A549 (cell line): ENCODE data around the gene ZSCAN20. TPM values are rescaled to one million over a fixed set of nuclear protein-coding genes. Genes with fewer than 3 reads are reported as not detected.

Experiments used
- ATAC-seq, 2 experiments: fragments of 200-7000 bp in 1 of 2; fragments of >200 bp in 1 of 2; cut with Nextera tagmentation in 1 of 2; cut with Tn5 transposase in 1 of 2; 3 replicates each; pipeline versions ENCODE4 v1.8.0 to v1.9.1; 2018 to 2020; ENCODE audit warnings: mild to moderate bottlenecking in 1 of 2, moderate library complexity in 1 of 2
- CTCF ChIA-PET: fragments of 300-600 bp; sonication (Branson Sonifier 250); formaldehyde crosslinking; extraction: SDS; loops from one replicate; lab custom pipeline; 2021; ENCODE audit warnings: antibody characterized with exemption, inconsistent platforms; lab: Yijun Ruan, JAX
- POLR2A ChIA-PET: fragments of 350-600 bp; formaldehyde crosslinking; extraction: SDS; loops from one replicate; lab custom pipeline; 2021; ENCODE audit warnings: antibody characterized with exemption, inconsistent platforms; lab: Yijun Ruan, JAX
- DNase-seq, 2 experiments: peaks; one replicate each; pipeline versions ENCODE4 v3.0.0 to v3.0.0-alpha.2; 2011 to 2016; ENCODE audit warnings: low read depth in 1 of 2, low spot score in 1 of 2
- FAIRE-seq: peaks from 2 replicates; lab custom pipeline; 2011; peaks lifted over from hg19 to GRCh38; lab: Jason Lieb, UNC
- H3K27ac ChIP-seq, 2 experiments: fragments of >200 bp; sonication (Bioruptor Twin); formaldehyde crosslinking; 3 replicates each; pipeline ENCODE4 v1.5.1; 2016 to 2017
- H3K4me1 ChIP-seq: fragments of >200 bp; sonication (Bioruptor Twin); formaldehyde crosslinking; 3 replicates; pipeline ENCODE4 v1.6.1; 2016
- H3K4me2 ChIP-seq: fragments of >200 bp; sonication (Bioruptor Twin); formaldehyde crosslinking; 3 replicates; pipeline ENCODE4 v1.6.1; 2016
- H3K4me3 ChIP-seq: fragments of >200 bp; sonication (Bioruptor Twin); formaldehyde crosslinking; 3 replicates; pipeline ENCODE4 v1.5.1; 2016
- H3K9me3 ChIP-seq: fragments of >200 bp; sonication (Bioruptor Twin); formaldehyde crosslinking; 3 replicates; pipeline ENCODE4 v1.6.1; 2016
- CBX8 ChIP-seq: fragments of 200-600 bp; sonication (generic); IDR thresholded peaks from 2 replicates; pipeline ENCODE4 v1.6.1; 2016
- CHD4 ChIP-seq: fragments of 200-600 bp; sonication (generic); IDR thresholded peaks from 2 replicates; pipeline ENCODE4 v1.6.1; 2016; ENCODE audit warnings: antibody characterized with exemption, mild to moderate bottlenecking, borderline replicate concordance
- EHMT2 ChIP-seq: fragments of 200-600 bp; sonication (generic); IDR thresholded peaks from 2 replicates; pipeline ENCODE4 v1.6.1; 2016; ENCODE audit warnings: antibody characterized with exemption, low read depth, mild to moderate bottlenecking, moderate library complexity
- EP300 ChIP-seq, 2 experiments: fragments of >200 bp; sonication (Bioruptor Twin); formaldehyde crosslinking; IDR thresholded peaks; 2 replicates in 1 of 2; 3 replicates in 1 of 2; pipeline ENCODE4 v1.6.1; 2016 to 2017
- ESRRA ChIP-seq: fragments of 150-350 bp; IDR thresholded peaks from 2 replicates; pipeline ENCODE4 v1.6.1; 2014; ENCODE audit warnings: mild to moderate bottlenecking, low read length, borderline replicate concordance
- FOXS1 ChIP-seq: fragments of 250-450 bp; sonication (Bioruptor Pico); IDR thresholded peaks from 2 replicates; pipeline ENCODE4 v1.5.0; 2020; ENCODE audit warnings: mild to moderate bottlenecking, moderate library complexity
- HOXB13 ChIP-seq: fragments of 250-450 bp; sonication (Bioruptor Pico); IDR thresholded peaks from 2 replicates; pipeline ENCODE4 v1.5.0; 2020; ENCODE audit warnings: low read depth, mild to moderate bottlenecking, moderate library complexity
- HOXB5 ChIP-seq: fragments of 250-450 bp; sonication (Bioruptor Pico); IDR thresholded peaks from 2 replicates; pipeline ENCODE4 v1.5.0; 2020; ENCODE audit warnings: mild to moderate bottlenecking, moderate library complexity
- KDM5A ChIP-seq: fragments of 200-600 bp; sonication (generic); IDR thresholded peaks from 2 replicates; pipeline ENCODE4 v1.6.1; 2016; ENCODE audit warnings: antibody characterized with exemption, mild to moderate bottlenecking
- MAFK ChIP-seq: fragments of 450-650 bp; IDR thresholded peaks from 2 replicates; pipeline ENCODE4 v1.6.1; 2014; ENCODE audit not compliant: partially characterized antibody
- MYC ChIP-seq: IDR thresholded peaks from 2 replicates; pipeline ENCODE4 v1.6.1; 2012; ENCODE audit warnings: mild to moderate bottlenecking, inconsistent platforms, low read length, improper control_type of control experiment, borderline replicate concordance
- NR3C1 ChIP-seq: fragments of >200 bp; sonication (Bioruptor Twin); formaldehyde crosslinking; IDR thresholded peaks from 3 replicates; pipeline ENCODE4 v1.6.1; 2017
- PHF8 ChIP-seq: fragments of 200-600 bp; sonication (generic); IDR thresholded peaks from 2 replicates; pipeline ENCODE4 v1.6.1; 2016; ENCODE audit warnings: low read depth, mild to moderate bottlenecking, antibody characterized with exemption, moderate library complexity, borderline replicate concordance
- RAD21 ChIP-seq, 2 experiments: fragments of >200 bp in 1 of 2; sonication (Bioruptor Twin) in 1 of 2; formaldehyde crosslinking in 1 of 2; IDR thresholded peaks in 1 of 2; conservative IDR thresholded peaks in 1 of 2; 2 replicates in 1 of 2; 3 replicates in 1 of 2; pipeline ENCODE4 v1.6.1; 2012 to 2018; ENCODE audit warnings: inconsistent platforms in 1 of 2
- RARB ChIP-seq: fragments of 250-450 bp; sonication (Bioruptor Pico); IDR thresholded peaks from 2 replicates; pipeline ENCODE4 v1.8.0; 2021; ENCODE audit warnings: mild to moderate bottlenecking, moderate library complexity
- RFX5 ChIP-seq: fragments of 450-650 bp; IDR thresholded peaks from 2 replicates; pipeline ENCODE4 v1.7.1; 2014; ENCODE audit warnings: antibody characterized with exemption, mild to moderate bottlenecking, moderate library complexity
- RNF2 ChIP-seq: fragments of 200-600 bp; sonication (generic); IDR thresholded peaks from 2 replicates; pipeline ENCODE4 v1.6.1; 2016; ENCODE audit warnings: low read depth, mild to moderate bottlenecking, antibody characterized with exemption, moderate library complexity, borderline replicate concordance
- TP53 ChIP-seq: fragments of 250-450 bp; sonication (Bioruptor Pico); IDR thresholded peaks from 2 replicates; pipeline ENCODE4 v1.5.0; 2021; ENCODE audit warnings: mild to moderate bottlenecking, moderate library complexity
- ZFP36 ChIP-seq: fragments of 450-650 bp; IDR thresholded peaks from 2 replicates; pipeline ENCODE4 v1.6.1; 2014; ENCODE audit warnings: borderline replicate concordance; ENCODE audit not compliant: partially characterized antibody
- WGBS: methylation state at CpG from one replicate; pipeline ENCODE4 v1.1.6; 2017; ENCODE audit errors: missing lambda C conversion rate; 5-methylcytosine and 5-hydroxymethylcytosine counted together
- polyA plus RNA-seq, 4 experiments: library from polyadenylated mRNA; depleted of rRNA in 3 of 4; stranded (reverse); fragments of >200 nt; fragmentation: RNase III in 1 of 4; extraction: RNeasy Plus Mini Kit Qiagen cat#74134 plus additional on column Dnase treatment in 1 of 4; gene quantifications; 2 replicates in 3 of 4; 3 replicates in 1 of 4; pipeline ENCODE4 v1.2.3, GENCODE V29; 2011 to 2017
- TF ChIP-seq, protein P1 (sequence below): fragments of 250-450 bp; sonication (Bioruptor Pico); IDR thresholded peaks from 2 replicates; pipeline ENCODE4 v1.5.0; 2021; ENCODE audit warnings: mild to moderate bottlenecking, moderate library complexity, borderline replicate concordance
- TF ChIP-seq, protein P2 (sequence below): IDR thresholded peaks from 2 replicates; pipeline ENCODE4 v1.6.1; 2012; ENCODE audit warnings: low read depth, borderline replicate concordance
- TF ChIP-seq, protein P3 (sequence below): fragments of 250-450 bp; sonication (Bioruptor Pico); IDR thresholded peaks from 2 replicates; pipeline ENCODE4 v1.5.0; 2020; ENCODE audit warnings: low read depth, mild to moderate bottlenecking, moderate library complexity

Gene ZSCAN20
- polyA plus RNA-seq, 2 of the 4 experiments (the other 2 are of a cell fraction) = 1.3 to 1.9 TPM

DNA sequence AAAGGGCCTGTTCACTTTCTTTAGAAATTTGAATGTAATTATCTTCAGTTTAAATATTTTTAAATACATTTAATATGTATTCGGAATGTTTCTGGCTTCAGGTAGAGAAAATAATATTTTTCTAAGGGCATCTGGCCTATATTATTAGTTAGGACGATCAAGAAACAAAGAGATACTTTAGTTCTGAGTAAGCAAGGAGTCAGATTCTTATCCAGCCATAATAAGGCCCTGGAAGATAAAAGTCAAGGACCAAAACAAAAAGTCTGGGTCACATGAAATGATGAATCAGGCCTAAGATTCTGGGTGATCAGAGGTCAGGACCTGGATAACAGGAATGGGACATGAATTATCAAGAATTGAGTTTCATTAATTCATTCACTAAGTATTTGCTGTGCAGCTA is 47.8 kb upstream of the ZSCAN20 start (continued):
- no peak for TF ChIP-seq RFX5
- TF ChIP-seq MYC = no peak

DNA sequence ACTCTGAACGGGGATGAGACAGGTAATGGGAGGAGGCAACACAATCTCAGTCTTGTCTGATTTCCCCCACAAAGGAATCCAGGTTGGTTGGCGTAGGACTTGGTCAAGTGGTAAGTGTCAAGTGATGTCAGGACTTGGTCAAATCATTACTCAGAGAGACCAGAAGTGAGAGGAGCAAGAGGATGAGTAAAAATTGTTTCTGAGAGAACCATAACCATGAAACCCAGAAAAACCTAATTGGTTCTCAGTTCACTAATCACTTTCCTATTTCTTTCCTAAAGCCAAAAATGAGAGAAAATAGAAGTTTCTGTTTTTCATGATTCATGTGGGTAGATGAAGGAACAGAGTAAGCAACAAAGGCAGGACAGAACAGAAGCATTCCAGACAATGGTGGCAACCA is 46.5 kb upstream of the ZSCAN20 start:
- no peak overlapping the region for H3K27ac ChIP-seq
- no peak for DNase-seq
- FAIRE-seq = no peak
- TF ChIP-seq ZFP36 = no peak
- TF ChIP-seq MYC = no peak
- TF ChIP-seq CBX8 = no peak
- TF ChIP-seq, protein P1, sequence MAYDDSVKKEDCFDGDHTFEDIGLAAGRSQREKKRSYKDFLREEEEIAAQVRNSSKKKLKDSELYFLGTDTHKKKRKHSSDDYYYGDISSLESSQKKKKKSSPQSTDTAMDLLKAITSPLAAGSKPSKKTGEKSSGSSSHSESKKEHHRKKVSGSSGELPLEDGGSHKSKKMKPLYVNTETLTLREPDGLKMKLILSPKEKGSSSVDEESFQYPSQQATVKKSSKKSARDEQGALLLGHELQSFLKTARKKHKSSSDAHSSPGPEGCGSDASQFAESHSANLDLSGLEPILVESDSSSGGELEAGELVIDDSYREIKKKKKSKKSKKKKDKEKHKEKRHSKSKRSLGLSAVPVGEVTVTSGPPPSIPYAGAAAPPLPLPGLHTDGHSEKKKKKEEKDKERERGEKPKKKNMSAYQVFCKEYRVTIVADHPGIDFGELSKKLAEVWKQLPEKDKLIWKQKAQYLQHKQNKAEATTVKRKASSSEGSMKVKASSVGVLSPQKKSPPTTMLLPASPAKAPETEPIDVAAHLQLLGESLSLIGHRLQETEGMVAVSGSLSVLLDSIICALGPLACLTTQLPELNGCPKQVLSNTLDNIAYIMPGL (CRISPR knock-in tag) = no peak
- no peak for TF ChIP-seq EP300 (IDR thresholded peaks at IDR 0.05)
- no peak for TF ChIP-seq HOXB13
- peaks cover 3% of the 10 kb centered on the region; the same call in 2 of the 3 replicates for H3K4me1 ChIP-seq
- no peak overlapping the region for H3K4me2 ChIP-seq
- H3K9me3 ChIP-seq = no peaks in the 10 kb centered on the region
- no peak for ATAC-seq
- CTCF ChIA-PET = no interaction called here
- POLR2A ChIA-PET = no interaction called here
- H3K4me3 ChIP-seq = no peak overlapping the region
- 60% methylated on average over 2 of the region's 2 CpGs for WGBS

DNA sequence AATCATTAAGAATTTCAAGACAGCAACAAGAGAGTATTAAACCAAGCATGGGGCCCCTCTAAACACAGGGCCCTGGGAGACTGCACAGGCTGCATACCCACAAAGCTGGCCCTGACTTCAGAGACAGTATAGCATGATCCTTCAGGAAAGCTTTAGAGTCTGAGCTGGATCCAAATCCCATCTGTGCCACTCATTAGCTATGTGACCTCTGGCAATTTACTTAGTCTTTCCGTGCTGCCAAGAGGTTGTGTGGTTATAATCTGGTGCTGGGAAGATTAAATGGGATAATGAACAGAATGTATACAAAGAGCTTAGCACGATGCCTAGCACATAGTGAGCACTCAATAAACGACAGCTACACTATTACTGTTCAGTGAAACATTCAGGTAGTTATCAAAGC is 45.5 kb upstream of the ZSCAN20 start:
- TF ChIP-seq EHMT2 (no peak), MAFK (no peak), TP53 (no peak), FOXS1 (no peak), EP300 (IDR thresholded peaks at IDR 0.05) (no peak), KDM5A (no peak), HOXB5 (CRISPR knock-in tag) (no peak), PHF8 (no peak), RNF2 (no peak), NR3C1 (no peak), RAD21 (conservative IDR thresholded peaks at IDR 0.05 in 1 of 2, IDR thresholded peaks at IDR 0.05 in 1 of 2) (no peak), ESRRA (no peak), CHD4 (no peak), RARB (no peak), CBX8 (no peak), ZFP36 (no peak)
- TF ChIP-seq, protein P2, sequence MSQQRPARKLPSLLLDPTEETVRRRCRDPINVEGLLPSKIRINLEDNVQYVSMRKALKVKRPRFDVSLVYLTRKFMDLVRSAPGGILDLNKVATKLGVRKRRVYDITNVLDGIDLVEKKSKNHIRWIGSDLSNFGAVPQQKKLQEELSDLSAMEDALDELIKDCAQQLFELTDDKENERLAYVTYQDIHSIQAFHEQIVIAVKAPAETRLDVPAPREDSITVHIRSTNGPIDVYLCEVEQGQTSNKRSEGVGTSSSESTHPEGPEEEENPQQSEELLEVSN = no peak
- TF ChIP-seq, protein P3, sequence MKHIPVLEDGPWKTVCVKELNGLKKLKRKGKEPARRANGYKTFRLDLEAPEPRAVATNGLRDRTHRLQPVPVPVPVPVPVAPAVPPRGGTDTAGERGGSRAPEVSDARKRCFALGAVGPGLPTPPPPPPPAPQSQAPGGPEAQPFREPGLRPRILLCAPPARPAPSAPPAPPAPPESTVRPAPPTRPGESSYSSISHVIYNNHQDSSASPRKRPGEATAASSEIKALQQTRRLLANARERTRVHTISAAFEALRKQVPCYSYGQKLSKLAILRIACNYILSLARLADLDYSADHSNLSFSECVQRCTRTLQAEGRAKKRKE (CRISPR knock-in tag) = no peak

More for the DNA sequence above, 45.5 kb upstream of the ZSCAN20 start:
- Histone ChIP-seq H3K9me3 (no peaks in the 10 kb centered on the region), H3K27ac (no peak overlapping the region), H3K4me2 (no peak overlapping the region), H3K4me1 (peaks cover 7% of the 10 kb centered on the region; the same call in 2 of the 3 replicates), H3K4me3 (no peak overlapping the region)
- FAIRE-seq (no peak), ATAC-seq (no peak), DNase-seq (no peak)
- ChIA-PET POLR2A (no interaction called here), CTCF (interaction anchor here (1.2 to 1.5 kb wide), 3 partner anchors 15 to 44 kb away, joined by 3 to 4 read pairs (median 4); no protein-coding TSS in a partner anchor)
- WGBS = 36% methylated on average over 3 of the region's 3 CpGs
